T-helper 2 cell (primary cell): Measurements from ENCODE around the gene FOXF2.

Experiments
- DNase-seq, 5 experiments: peaks; one replicate each; pipeline versions ENCODE4 v3.0.0 to v3.0.0-alpha.2; 2012 to 2022

FOXF2 gene

DNA sequence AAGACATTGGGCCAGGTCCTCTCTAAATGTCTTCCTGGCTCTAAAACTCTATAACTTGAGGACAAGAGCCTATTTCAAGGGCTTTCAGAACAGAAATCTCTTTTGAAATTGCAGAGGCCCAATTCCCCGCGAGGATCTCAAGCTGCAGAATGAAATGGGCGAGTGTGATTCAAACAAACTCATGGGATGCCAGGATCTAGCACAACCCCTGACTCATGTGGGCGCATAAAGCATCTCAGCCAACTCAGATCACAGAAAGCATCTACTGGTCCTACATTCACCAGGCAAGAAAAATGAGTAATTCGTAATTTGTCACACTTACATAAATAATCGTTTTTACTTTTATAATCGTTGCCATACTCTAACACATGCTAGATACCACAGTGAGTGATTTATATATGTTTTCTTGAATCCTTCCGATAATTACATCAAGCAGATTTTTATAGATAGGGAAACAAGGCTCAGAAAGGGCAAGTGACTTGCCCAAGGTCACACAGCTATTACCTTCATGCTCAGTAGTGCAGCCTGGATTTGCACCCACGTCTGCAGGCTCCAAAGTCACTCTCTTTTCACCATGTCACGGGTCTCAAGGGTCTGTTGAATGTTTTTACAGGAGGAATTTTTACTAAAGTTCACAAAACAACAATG lies 26.2 kb downstream of the FOXF2 start:
- DNase-seq, result no peak

DNA sequence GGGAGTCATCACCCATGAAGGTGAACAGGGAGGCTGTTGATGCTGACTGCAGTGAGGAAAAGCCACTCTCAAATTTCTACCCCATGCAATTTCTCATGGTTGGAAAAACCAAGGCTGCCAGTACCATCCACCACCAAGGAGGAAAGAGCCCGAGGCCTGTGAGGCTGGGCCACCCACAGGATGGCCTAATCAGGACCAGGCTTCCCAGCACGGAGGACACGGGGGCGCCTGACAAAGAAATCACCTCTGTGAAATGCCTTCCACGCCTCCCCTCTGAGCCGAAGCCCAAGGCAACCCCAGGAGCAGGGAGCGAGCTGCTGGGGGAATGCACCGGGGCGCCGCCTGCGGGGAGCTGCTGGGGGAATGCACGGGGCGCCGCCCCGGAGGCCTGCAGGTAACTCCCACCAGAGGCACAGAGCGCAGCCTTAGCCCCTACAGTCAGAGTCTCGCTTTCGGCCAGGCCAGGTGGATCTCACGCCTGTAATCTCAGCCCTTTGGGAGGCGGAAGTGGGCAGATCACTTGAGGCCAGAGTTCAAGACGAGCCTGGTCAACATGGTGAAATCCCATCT lies 26.9 kb downstream of the FOXF2 start:
- no peak for DNase-seq

- DNase-seq, result no peak
These were observed 27.4 kb downstream of the FOXF2 start for GRCh38 chr6:1416820-1417219.

DNA sequence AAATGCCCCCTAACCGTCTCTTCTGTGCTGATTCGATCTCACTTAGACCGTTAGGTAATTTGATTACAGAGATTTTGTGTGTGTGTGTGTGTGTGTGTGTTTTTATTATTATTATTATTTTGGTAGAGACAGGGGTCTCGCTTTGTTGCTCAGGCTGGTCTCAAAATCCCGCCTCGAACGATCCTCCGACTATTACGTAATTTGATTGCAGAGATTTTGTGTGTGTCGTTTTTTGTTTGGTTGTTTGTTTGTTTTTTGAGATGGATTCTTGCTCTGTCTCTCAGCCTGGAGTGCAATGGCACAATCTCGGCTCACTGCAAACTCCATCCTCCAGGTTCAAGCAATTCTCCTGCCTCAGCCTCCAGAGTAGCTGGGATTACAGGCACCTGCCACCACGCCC lies 28.3 kb downstream of the FOXF2 start:
- no peak for DNase-seq

DNA sequence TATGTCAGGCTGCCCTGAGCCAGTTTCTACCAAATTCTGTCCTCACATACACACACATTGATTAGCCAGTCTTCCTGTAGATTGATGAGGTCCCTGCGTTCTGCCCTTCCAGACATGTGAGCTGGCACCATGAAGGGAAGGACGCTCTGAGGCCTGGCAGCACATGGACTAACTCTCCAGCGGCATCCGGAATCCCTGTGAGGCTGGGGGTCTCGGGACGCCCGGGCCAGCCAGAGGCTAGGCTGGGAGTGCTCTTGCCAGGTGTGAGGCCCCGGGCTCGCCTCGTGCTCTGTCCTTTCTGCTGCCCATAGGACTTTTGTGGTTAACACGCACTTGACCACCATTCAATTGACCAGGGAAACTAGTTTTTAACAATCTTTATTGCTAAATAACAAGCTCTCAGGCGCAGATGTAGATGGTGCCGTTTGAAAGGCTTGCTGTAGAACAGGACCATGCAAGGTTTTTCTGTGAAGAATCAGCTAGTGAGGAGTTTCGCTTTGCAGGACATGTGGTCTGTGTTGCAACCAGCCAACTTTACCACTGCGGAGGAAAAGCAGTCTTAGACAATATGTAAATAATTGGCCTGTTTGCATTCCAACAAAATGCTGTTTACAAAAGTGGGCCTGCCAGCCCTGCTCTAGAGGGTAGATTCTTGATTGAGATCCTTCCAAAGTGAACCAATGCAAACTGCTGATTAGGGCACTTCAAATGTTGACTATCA lies 29.3 kb downstream of the FOXF2 start:
- no peak for DNase-seq

- DNase-seq, result no peak
These were observed 31.0 kb downstream of the FOXF2 start for GRCh38 chr6:1420382-1420781.

DNA sequence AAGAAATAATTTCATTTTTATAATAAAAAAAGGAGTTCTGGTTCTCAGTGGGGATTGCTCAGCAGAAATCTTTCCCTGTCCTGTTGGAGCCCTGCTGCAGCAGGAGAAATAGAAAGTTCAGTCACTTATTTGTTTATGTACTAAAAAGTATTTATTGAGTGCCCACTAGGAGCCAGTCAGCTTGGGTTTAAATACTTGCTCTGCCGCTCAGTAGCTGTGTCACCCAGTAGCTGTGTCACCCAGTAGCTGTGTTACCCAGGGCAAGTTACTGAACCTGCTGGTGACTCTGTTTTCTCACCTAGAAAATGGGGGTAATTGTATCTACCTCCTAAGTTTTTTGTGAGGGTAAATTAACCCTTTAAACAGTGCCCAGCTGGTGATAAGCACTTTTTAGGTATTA lies 32.9 kb downstream of the FOXF2 start:
- no peak for DNase-seq

- no peak for DNase-seq
These were observed 34.2 kb downstream of the FOXF2 start for GRCh38 chr6:1423578-1423977.

DNA sequence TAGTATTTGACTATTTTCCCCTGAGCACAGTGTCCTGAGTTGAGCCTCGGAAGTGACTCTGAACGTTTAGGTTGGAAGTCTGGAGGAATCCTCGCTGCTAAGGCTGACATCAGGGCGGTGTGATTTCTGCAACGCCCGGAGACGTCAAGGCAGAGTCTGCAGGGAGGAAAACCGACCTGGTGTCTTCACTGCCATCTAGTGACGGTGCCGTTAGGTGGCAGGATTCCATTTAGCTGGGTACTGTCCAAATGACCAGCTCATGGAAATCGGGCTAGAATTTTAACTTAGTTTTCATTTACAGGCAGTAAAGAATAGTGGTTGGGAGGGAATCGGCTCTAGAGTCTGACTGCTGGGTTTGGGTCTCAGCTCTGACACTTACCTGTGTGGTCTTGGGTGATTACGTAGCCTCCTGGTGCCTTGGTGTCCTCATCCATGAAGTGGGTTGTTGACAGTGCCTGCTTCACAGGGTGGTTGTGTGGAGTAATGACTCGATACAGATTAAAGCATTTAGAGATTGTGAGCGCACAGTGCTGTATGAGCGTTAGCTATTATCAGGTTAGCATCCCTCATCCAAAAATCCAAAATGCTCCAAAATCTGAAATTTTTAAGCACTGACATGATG lies 35.0 kb downstream of the FOXF2 start:
- peak in 1 of 5 experiments; percentile 16 for DNase-seq

- no peak for DNase-seq
These were observed 37.0 kb downstream of the FOXF2 start for GRCh38 chr6:1426416-1426815.

DNA sequence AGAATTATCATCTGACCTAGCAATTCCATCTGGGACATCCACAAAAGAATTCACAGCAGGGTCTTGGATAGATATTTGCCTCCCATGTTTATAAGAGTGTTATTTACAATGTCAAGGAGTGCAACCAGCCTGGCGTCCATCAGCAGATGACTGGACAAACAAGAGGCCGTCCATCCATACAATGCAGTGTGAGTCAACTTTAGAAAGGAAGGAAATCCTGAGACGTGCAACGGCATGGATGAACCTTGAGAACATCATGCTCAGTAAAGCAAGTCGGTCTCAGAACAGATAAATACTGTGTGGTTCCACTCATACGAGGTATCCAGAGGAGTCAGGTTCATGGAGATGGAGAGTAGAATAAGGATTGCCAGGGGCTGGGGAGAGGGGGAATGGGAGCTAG lies 46.4 kb downstream of the FOXF2 start:
- DNase-seq, result no peak

DNA sequence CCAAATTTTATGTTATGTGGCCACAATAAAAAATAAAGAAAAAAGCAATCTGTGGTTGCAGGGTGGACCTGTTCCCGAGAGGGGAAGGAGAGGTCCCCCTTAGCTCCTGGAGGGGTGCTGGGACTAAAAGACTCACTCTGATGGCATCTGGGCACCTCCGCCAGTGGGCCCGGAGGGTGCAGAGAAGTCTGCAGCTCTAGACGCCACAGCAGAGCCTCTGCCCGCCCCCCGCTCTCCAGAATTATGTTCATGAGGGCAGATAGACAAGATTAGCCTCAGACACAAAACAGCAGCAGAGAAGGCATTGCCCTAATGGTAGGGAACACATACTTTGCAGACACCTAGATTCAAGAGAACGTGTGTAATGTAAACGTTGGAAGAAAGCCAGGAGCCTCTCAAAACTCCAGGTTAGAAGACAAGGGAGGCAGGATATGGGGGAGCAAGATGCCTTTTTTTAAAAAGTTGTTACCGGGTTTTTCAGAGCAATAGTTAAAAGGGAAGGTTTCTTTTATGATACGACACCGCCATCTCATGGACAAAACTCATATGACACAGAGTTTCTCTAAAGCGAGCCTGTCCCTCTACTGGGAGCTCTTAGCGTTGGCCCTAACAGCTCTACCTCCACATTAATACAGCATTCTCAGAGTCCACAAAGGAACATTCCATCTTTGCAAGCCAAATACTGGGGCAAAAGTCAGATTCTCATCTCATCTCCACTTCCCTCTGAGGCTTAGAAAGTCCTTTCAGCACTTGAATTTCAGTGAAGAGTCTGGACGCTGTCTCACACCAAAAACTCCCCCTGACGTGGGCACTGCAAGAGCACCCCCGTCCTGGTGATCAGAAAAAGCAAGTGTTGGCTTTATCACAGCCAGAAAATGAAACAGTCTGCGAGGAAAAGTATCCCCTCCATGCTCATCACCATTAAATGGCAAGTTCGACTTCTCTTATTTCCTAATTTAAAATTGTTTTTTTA lies 47.2 kb downstream of the FOXF2 start:
- DNase-seq, result peak in 1 of 5 experiments; percentile 51

DNA sequence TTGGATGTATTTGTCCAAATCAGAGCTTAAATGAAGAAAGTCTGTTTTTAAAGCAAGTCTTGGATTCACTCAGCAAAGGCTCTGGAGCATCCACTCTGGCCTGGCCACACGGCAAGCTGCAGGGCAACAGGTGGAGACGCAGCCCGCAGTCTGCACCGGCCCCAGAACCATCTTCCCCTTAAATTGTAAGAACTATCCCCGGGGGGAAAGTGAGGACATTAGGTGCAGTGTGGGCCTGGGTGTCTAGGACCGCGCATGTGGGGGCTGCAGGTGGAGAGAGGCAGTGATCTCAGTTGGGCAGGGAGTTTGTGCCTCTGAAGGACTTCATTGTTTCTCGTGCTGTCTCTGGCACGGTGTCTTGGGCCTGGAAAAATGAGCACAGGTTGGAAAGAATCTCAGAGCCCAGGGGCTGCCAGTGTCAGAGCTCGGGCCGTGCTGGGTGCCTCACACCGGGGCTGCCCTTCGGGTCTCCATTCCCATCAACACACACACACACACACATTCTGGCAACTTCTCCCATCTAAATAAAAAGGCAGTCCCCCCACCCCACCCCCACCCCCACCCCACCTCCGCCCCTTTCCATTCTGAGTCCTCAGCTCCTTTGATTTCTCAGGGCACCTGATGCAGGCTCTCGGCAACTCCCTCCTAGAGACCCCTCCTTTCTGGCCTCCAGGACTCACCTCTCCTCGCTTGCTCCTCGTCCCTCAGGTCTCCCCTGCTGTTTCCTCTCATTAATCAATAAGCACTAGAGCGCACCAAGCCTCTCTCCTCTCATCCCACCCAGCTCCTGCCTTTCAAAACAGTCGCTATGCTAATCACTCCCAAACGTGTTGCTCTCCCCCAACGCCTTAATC lies 48.4 kb downstream of the FOXF2 start:
- no peak for DNase-seq

DNA sequence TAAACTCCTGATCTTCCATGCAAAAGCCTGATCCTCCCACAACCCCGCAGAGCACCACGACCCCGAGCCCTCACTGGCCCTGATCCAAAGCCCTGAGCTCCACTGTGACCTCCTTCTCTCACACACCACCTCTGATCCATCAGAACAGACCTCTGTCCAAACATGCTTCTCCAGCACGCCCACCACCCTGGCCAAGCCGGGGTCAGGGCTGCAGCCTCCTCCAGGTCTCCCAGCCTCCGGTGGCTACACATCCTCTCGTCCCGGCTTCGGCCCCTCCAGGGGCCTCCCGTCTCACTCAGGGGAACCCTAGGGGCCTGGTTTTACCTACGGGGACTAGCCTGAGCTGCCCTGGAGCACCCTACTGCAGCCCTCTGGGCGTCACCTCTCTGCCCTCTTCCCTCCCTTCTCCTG lies 49.1 kb downstream of the FOXF2 start:
- DNase-seq, result no peak

DNA sequence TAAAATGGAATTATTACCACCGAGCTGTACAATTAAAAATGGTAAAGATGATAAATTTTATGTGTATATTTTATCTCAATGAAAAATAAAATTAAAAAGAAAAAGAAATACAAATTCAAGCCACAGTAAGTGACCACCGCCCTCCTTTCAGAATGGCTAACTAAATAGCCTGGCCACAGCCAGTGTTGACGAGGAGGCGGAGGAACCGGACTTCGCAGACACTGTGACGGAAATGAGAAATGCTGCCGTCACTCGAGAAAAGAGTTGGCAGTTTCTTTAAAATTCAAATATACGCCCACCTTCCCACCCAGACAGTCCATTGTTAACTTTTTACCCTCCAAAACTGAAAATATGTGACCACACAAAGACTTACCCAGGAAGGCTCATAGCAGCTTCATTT lies 50.0 kb downstream of the FOXF2 start:
- DNase-seq, result no peak

- no peak for DNase-seq
These were observed 53.6 kb downstream of the FOXF2 start for GRCh38 chr6:1442929-1443328.
